ENCODE data around the gene SOX11.
"Not testable (repeated sequence)": the region's sequence is repeated elsewhere in the genome, so short reads cannot be mapped to it uniquely, and the experiment has no call there.

Gene SOX11

DNA sequence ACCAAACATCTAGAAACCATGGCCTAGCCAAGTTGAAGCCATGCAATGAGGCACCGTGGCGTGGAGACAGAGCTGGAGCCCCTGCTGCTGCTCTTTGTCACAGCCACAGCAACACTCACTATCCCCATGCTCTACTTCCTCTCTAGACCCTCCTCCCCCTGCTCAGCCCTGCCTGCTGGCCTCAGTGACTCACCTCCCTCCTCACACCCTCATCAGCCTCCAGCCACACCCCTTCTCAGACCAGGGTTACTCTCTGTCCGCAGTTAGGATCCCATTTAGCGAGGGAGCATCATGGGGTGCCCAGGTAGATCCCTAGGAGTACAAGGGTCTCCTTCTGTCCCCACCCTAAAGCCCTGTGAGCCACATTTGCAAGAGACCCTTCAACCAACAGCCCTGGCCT lies 25.4 kb upstream of the SOX11 start:
- no peak for DNase-seq (ENCODE audit: extremely low spot score)
- no peak for TF ChIP-seq ELF4 (IDR thresholded peaks at IDR 0.05)
- no peak for TF ChIP-seq CTBP1 (IDR thresholded peaks at IDR 0.05; ENCODE audit: borderline replicate concordance)
- TF ChIP-seq FOXK2 (IDR thresholded peaks at IDR 0.05) = no peak
- no peak for TF ChIP-seq NFRKB (IDR thresholded peaks at IDR 0.05)
- TF ChIP-seq TARDBP (IDR thresholded peaks at IDR 0.05) = no peak
- no peak for TF ChIP-seq SUZ12 (IDR thresholded peaks at IDR 0.05)
- POLR2A ChIA-PET = no interaction called here
- CTCF ChIA-PET = no interaction called here

DNA sequence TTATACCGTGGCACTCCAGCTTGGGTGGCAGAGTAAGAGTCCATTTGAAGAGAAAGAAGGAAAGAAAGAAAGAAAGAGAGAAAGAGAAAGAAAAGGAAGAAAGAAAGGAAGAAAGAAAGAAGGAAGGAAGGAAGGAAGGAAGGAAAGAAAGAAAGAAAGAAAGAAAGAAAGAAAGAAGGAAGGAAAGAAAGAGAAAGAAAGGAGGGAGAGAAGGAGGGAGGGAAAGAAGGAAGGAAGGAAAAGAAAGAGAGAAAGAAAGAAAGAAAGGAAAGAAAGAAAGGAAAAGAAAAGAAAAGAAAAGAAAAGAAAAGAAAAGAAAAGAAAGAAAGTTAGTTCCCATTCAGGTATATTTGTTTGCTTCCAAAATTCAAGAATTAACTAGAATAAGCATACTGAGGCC lies 24.5 kb upstream of the SOX11 start:
- POLR2A ChIA-PET; DNase-seq (ENCODE audit: extremely low spot score); CTCF ChIA-PET: not testable (repeated sequence)

DNA sequence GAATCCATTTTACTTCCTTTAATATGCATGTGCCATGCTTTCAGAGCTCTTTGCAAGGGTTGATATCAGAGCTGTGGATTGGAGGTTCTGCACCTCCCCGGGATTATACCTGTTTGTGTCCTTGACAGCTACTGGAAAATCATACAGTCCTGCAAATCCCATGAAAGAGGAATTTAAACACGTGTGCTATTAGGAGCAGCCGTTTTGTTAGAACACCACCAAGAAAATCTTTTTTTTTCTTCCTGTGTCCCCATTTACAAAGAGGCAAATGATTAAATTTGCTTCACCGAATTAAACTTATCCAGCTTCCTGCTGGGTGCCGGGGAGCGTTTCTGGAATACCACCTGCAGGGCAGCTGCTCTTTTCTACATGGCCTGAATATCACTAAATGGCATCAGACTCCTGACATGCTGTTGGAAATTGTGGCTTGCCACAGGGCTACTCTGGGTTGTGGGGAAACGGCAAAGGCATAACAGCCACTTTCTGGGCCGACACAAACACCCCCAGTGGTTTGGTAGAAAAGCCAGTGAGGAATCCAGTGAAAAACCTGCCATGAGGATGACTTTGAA lies 23.4 kb upstream of the SOX11 start:
- CTCF ChIA-PET = no interaction called here
- no peak for TF ChIP-seq PKNOX1 (IDR thresholded peaks at IDR 0.05)
- no peak for TF ChIP-seq FOXM1 (IDR thresholded peaks at IDR 0.05; ENCODE audit: borderline replicate concordance)
- no peak for TF ChIP-seq SP1 (IDR thresholded peaks at IDR 0.05)
- TF ChIP-seq ZNF384 (IDR thresholded peaks at IDR 0.05) = no peak
- TF ChIP-seq FOXA1 (IDR thresholded peaks at IDR 0.05) = no peak
- TF ChIP-seq SUZ12 (IDR thresholded peaks at IDR 0.05) = no peak
- no peak for TF ChIP-seq NFRKB (IDR thresholded peaks at IDR 0.05)
- TF ChIP-seq L3MBTL2 (conservative IDR thresholded peaks at IDR 0.05) = no peak
- no peak for TF ChIP-seq ELF4 (IDR thresholded peaks at IDR 0.05)
- no peak for TF ChIP-seq BHLHE40 (IDR thresholded peaks at IDR 0.05; ENCODE audit: borderline replicate concordance)
- TF ChIP-seq LEF1 (IDR thresholded peaks at IDR 0.05; ENCODE audit: borderline replicate concordance) = no peak
- TF ChIP-seq CTBP1 (IDR thresholded peaks at IDR 0.05; ENCODE audit: borderline replicate concordance) = no peak
- no peak for TF ChIP-seq FOXK2 (IDR thresholded peaks at IDR 0.05)
- TF ChIP-seq HDGF (IDR thresholded peaks at IDR 0.05; ENCODE audit: borderline replicate concordance) = no peak
- no peak for TF ChIP-seq ARNT (IDR thresholded peaks at IDR 0.05)
- TF ChIP-seq TARDBP (IDR thresholded peaks at IDR 0.05) = no peak
- POLR2A ChIA-PET = no interaction called here
- no peak for DNase-seq (ENCODE audit: extremely low spot score)

DNA sequence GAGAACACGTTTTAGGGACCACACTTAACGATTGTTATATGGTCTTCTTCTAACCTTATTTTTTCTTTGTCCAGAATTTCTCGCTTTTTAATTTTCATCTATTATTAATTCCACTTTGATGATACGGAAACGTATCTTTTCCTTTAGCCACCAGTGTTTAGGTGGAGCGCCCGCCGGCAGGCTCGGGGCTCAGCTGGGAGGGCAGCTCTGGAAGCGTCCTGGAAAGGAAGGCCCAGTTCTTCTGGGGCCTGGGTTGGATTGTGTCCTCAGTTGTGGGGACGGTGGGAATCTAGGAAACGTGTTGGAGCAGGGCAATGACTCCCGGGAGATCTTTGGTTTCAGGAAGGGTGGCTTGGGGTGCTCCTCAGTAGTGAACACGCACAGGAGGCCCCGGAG lies 19.4 kb upstream of the SOX11 start:
- ChIA-PET POLR2A (no interaction called here), CTCF (no interaction called here)
- DNase-seq (ENCODE audit: extremely low spot score) = no peak
- TF ChIP-seq ELF4 (IDR thresholded peaks at IDR 0.05) (no peak), L3MBTL2 (conservative IDR thresholded peaks at IDR 0.05) (no peak), TARDBP (IDR thresholded peaks at IDR 0.05) (no peak), FOXK2 (IDR thresholded peaks at IDR 0.05) (no peak), ARNT (IDR thresholded peaks at IDR 0.05) (no peak), HDGF (IDR thresholded peaks at IDR 0.05; ENCODE audit: borderline replicate concordance) (no peak), SUZ12 (IDR thresholded peaks at IDR 0.05) (no peak), PKNOX1 (IDR thresholded peaks at IDR 0.05) (no peak), BHLHE40 (IDR thresholded peaks at IDR 0.05; ENCODE audit: borderline replicate concordance) (no peak), FOXM1 (IDR thresholded peaks at IDR 0.05; ENCODE audit: borderline replicate concordance) (no peak), CTBP1 (IDR thresholded peaks at IDR 0.05; ENCODE audit: borderline replicate concordance) (no peak), NFRKB (IDR thresholded peaks at IDR 0.05) (no peak), FOXA1 (IDR thresholded peaks at IDR 0.05) (no peak), SP1 (IDR thresholded peaks at IDR 0.05) (no peak), LEF1 (IDR thresholded peaks at IDR 0.05; ENCODE audit: borderline replicate concordance) (no peak), ZNF384 (IDR thresholded peaks at IDR 0.05) (no peak)

GRCh38 chr2:5673145-5674025 lies 18.8 kb upstream of the SOX11 start:
- ChIA-PET POLR2A (no interaction called here), CTCF (no interaction called here)
- DNase-seq (ENCODE audit: extremely low spot score) = no peak
- TF ChIP-seq ZNF384 (IDR thresholded peaks at IDR 0.05) (no peak), PKNOX1 (IDR thresholded peaks at IDR 0.05) (no peak), SUZ12 (IDR thresholded peaks at IDR 0.05) (no peak), TARDBP (IDR thresholded peaks at IDR 0.05) (no peak), ARNT (IDR thresholded peaks at IDR 0.05) (no peak), FOXK2 (IDR thresholded peaks at IDR 0.05) (no peak), FOXM1 (IDR thresholded peaks at IDR 0.05; ENCODE audit: borderline replicate concordance) (no peak), FOXA1 (IDR thresholded peaks at IDR 0.05) (no peak)

GRCh38 chr2:5674026-5674340 lies 18.2 kb upstream of the SOX11 start:
- TF ChIP-seq PKNOX1 (IDR thresholded peaks at IDR 0.05) = no peak
- no peak for TF ChIP-seq ZNF384 (IDR thresholded peaks at IDR 0.05)
- TF ChIP-seq FOXM1 (IDR thresholded peaks at IDR 0.05; ENCODE audit: borderline replicate concordance) = no peak
- TF ChIP-seq L3MBTL2 (conservative IDR thresholded peaks at IDR 0.05) = no peak
- TF ChIP-seq FOXK2 (IDR thresholded peaks at IDR 0.05) = no peak
- no peak for TF ChIP-seq SUZ12 (IDR thresholded peaks at IDR 0.05)
- no peak for TF ChIP-seq SP1 (IDR thresholded peaks at IDR 0.05)
- TF ChIP-seq FOXA1 (IDR thresholded peaks at IDR 0.05) = no peak
- TF ChIP-seq BHLHE40 (IDR thresholded peaks at IDR 0.05; ENCODE audit: borderline replicate concordance) = no peak
- TF ChIP-seq TARDBP (IDR thresholded peaks at IDR 0.05) = no peak
- no peak for TF ChIP-seq CTBP1 (IDR thresholded peaks at IDR 0.05; ENCODE audit: borderline replicate concordance)
- ChIA-PET POLR2A (no interaction called here), CTCF (no interaction called here)
- no peak for DNase-seq (ENCODE audit: extremely low spot score)
